ENCODE data around the gene LUC7L. TPM values are rescaled to one million over a fixed set of nuclear protein-coding genes. Genes with fewer than 3 reads are reported as not detected.

LUC7L gene
- total RNA-seq, 4 donors from 2014 or later, result 38.4 to 111 (median 43.5) TPM

DNA sequence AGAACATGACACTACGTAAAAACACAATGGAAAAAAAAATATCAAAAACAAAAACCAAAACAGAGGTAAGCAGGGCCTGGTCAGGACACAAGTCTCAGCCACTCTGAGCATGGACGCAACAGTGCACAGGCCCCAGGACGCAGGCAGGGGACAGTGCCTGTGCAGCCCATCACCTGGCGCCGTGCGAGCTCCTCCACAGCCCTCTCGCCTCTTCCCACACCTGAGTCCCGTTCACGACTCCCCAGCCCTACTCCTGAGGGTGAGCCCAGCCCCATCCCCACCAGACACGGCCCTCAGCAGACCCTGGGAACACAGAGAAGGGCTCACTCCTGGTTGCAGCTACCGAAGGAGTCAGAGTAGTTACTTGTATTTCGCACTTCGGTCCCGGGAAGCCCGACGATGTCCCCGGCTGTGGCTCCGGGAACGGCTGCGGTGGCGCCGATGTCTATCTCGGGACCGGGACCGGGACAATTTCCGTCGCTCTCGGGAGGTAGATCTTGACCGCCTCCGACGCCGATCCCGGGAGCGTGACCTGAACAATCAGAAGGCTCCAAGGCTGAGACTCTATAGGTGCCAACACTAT lies 39.6 kb downstream of the LUC7L start:
- H3K4me3 ChIP-seq (ENCODE audit: low read depth, poor library complexity, severe bottlenecking), result no peak overlapping the region
- intact Hi-C loops (cut with DNase I; ENCODE audit: low total_unique reads), result no loop called here
- no peak for DNase-seq (ENCODE audit: low spot score in 2 of 2)
- no peak for TF ChIP-seq POLR2A (IDR thresholded peaks at IDR 0.05)
- TF ChIP-seq, protein P1, sequence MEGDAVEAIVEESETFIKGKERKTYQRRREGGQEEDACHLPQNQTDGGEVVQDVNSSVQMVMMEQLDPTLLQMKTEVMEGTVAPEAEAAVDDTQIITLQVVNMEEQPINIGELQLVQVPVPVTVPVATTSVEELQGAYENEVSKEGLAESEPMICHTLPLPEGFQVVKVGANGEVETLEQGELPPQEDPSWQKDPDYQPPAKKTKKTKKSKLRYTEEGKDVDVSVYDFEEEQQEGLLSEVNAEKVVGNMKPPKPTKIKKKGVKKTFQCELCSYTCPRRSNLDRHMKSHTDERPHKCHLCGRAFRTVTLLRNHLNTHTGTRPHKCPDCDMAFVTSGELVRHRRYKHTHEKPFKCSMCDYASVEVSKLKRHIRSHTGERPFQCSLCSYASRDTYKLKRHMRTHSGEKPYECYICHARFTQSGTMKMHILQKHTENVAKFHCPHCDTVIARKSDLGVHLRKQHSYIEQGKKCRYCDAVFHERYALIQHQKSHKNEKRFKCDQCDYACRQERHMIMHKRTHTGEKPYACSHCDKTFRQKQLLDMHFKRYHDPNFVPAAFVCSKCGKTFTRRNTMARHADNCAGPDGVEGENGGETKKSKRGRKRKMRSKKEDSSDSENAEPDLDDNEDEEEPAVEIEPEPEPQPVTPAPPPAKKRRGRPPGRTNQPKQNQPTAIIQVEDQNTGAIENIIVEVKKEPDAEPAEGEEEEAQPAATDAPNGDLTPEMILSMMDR (IDR thresholded peaks at IDR 0.05), result no peak
- 93 to 95% methylated on average over 34 of the region's 34 CpGs for WGBS, 2 donors

DNA sequence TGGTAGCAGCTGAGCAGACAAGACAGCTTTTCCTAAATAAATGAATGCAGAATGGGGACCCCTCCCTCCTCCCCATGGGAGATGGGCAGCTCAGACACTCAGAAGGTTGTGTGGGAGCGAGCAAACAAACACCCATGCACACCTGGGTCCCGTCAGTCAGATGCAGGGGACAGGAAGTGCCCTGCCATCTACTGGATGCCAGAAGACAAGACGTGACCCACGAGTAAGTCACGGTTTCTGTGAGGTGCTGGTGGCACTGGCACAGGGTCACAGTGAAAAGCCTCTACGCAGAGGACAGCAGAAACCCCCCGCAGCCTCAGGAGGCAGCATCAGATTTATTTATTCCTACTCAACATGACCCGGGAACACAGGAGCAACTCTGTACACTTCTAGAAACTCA lies 40.6 kb downstream of the LUC7L start:
- intact Hi-C loops (cut with DNase I; ENCODE audit: low total_unique reads), result no loop called here
- TF ChIP-seq, protein P1 (IDR thresholded peaks at IDR 0.05), result no peak
- no peak for TF ChIP-seq POLR2A (IDR thresholded peaks at IDR 0.05)
- 71 to 79% methylated on average over 8 of the region's 8 CpGs for WGBS, 2 donors
- no peak for DNase-seq (ENCODE audit: low spot score in 2 of 2)
- H3K4me3 ChIP-seq (ENCODE audit: low read depth, poor library complexity, severe bottlenecking), result no peak overlapping the region

DNA sequence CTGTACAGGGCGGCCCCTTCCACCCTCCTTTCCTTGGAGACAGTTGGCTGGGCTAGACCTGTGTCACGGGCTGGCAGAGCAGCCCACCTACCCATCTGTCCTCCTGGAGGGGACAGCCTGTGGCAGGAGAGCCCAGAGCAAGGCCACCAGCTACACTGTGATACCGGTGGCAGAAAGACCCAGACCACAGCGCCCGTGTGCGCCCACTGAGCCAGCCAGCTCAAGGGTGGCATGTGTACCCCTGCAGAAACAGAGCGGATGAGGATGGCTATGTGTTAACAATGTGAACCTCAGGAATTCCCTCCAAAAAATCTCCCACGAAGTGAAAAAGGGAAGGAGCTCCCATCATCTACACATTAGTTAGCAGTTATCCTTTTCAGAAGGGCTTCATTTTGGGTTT lies 41.9 kb downstream of the LUC7L start:
- TF ChIP-seq, protein P1 (IDR thresholded peaks at IDR 0.05), result no peak
- no peak for TF ChIP-seq POLR2A (IDR thresholded peaks at IDR 0.05)
- intact Hi-C loops (cut with DNase I; ENCODE audit: low total_unique reads), result no loop called here
- DNase-seq (ENCODE audit: low spot score in 2 of 2), result no peak
- 90 to 94% methylated on average over 8 of the region's 8 CpGs for WGBS, 2 donors
- H3K4me3 ChIP-seq (ENCODE audit: low read depth, poor library complexity, severe bottlenecking), result no peak overlapping the region

DNA sequence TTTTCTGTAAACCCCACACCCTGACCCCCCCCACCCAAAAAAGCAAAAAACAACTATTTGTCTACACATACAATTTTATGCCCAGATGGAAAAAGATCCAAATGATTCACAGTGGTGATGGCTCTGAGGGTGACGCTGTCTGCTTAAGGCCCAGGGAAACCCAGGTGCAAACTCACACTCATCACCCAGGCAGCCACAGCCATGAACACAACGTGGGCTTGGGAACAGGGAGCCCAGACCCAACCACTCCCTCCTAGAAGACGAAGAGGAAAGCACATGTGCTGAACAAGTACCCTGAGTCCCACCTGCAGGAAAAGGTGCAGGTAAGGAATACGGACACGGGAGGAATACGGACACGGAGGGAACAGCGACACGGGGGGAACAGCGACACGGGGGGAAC lies 43.6 kb downstream of the LUC7L start:
- TF ChIP-seq, protein P1 (IDR thresholded peaks at IDR 0.05), result no peak
- no peak for TF ChIP-seq POLR2A (IDR thresholded peaks at IDR 0.05)
- WGBS, 2 donors, result 69 to 73% methylated on average over 7 to 8 of the region's 11 CpGs
- no peak overlapping the region for H3K4me3 ChIP-seq (ENCODE audit: low read depth, poor library complexity, severe bottlenecking)
- no peak for DNase-seq (ENCODE audit: low spot score in 2 of 2)
- intact Hi-C loops (cut with DNase I; ENCODE audit: low total_unique reads), result no loop called here

DNA sequence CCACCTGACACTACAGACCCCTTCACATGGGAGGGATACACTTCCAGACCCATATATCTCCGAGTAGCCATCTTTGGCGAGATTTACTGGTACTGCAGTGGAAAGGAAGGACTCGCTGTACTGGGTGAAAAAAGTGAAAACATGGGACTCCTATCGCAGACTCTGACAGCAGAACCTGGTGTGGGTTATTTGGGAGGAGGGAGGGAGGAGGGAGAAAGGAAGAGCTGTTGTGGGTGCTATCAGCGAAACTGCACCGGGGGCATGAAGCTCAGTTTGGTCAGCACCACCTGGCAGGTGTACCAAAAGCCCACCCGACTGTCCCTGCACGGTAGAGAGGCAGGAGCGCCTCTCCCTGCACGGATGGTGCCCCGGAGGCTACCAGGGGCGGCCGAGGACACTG lies 44.0 kb downstream of the LUC7L start:
- DNase-seq (ENCODE audit: low spot score in 2 of 2), result no peak
- WGBS, 2 donors, result 78 to 84% methylated on average over 13 of the region's 13 CpGs
- H3K4me3 ChIP-seq (ENCODE audit: low read depth, poor library complexity, severe bottlenecking), result no peak overlapping the region
- intact Hi-C loops (cut with DNase I; ENCODE audit: low total_unique reads), result no loop called here
- no peak for TF ChIP-seq POLR2A (IDR thresholded peaks at IDR 0.05)
- TF ChIP-seq, protein P1 (IDR thresholded peaks at IDR 0.05), result no peak

DNA sequence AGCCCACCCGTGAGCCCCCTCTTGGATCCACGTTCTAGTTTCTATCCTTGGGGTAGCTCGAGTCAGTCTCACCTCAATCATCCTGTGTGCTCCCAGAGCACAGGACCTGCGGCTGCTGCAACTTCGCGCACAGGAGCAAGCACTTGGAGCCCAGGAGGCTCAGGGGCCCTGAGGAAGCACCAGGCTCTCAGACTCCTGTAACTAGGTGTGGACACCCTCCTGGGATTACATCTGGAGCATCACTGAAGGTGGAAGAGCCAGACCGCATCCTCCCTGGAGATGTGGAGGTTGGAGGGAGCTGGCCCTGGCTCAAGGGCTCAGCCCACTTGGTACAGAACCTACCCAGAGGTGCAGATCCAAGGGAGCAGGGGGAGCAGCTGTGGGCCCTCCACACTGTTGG lies 46.2 kb downstream of the LUC7L start:
- 75 to 82% methylated on average over 7 of the region's 7 CpGs for WGBS, 2 donors
- intact Hi-C loops (cut with DNase I; ENCODE audit: low total_unique reads), result loop anchor here (5.0 kb wide), 1 partner anchor 76 kb away; no protein-coding TSS in a partner anchor
- H3K4me3 ChIP-seq (ENCODE audit: low read depth, poor library complexity, severe bottlenecking), result no peak overlapping the region
- TF ChIP-seq POLR2A (IDR thresholded peaks at IDR 0.05), result no peak
- TF ChIP-seq, protein P1 (IDR thresholded peaks at IDR 0.05), result no peak
- no peak for DNase-seq (ENCODE audit: low spot score in 2 of 2)

Measured in lower leg skin (tissue), 4 donors.